ENCODE results near the gene NEK9.

Gene NEK9

DNA sequence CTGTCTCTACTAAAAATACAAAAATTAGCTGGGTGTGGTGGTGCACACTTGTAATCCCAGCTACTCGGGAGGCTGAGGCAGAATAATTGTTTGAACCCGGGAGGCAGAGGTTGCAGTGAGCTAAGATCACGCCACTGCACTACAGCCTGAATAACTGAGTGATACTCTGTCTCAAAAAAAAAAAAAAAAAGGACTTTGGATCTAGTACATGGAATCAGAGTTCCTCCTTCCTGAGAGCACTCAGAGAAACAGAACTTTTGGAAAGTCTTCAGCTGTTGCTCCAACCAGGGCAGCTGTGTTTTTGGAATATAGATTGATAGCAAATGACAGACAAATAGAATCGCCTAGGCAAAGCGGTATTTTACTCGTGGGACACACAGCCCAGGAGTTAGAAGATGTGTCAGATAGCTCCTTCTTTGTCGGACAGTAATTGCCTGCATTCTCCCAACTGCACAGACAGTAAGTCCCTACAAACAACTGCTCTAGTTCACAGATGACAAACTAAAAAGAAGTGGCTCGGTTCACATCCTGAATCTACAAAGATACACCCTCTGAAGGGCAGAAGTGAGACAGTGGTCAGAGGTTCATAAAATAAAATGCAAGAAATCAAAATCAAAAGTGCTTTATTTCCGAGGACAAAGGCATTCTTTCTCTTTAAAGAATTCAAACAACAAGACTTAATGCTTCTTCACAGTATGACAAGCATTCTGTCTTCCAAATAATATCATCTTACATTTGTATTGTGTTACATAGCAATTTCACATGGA is 17.1 kb upstream of the NEK9 start:
- TF ChIP-seq, protein P1, sequence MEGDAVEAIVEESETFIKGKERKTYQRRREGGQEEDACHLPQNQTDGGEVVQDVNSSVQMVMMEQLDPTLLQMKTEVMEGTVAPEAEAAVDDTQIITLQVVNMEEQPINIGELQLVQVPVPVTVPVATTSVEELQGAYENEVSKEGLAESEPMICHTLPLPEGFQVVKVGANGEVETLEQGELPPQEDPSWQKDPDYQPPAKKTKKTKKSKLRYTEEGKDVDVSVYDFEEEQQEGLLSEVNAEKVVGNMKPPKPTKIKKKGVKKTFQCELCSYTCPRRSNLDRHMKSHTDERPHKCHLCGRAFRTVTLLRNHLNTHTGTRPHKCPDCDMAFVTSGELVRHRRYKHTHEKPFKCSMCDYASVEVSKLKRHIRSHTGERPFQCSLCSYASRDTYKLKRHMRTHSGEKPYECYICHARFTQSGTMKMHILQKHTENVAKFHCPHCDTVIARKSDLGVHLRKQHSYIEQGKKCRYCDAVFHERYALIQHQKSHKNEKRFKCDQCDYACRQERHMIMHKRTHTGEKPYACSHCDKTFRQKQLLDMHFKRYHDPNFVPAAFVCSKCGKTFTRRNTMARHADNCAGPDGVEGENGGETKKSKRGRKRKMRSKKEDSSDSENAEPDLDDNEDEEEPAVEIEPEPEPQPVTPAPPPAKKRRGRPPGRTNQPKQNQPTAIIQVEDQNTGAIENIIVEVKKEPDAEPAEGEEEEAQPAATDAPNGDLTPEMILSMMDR (IDR thresholded peaks at IDR 0.05; ENCODE audit: low read depth, low read length) = no peak
- no peak overlapping the region for H3K4me3 ChIP-seq (ENCODE audit: low read depth, low read length)

DNA sequence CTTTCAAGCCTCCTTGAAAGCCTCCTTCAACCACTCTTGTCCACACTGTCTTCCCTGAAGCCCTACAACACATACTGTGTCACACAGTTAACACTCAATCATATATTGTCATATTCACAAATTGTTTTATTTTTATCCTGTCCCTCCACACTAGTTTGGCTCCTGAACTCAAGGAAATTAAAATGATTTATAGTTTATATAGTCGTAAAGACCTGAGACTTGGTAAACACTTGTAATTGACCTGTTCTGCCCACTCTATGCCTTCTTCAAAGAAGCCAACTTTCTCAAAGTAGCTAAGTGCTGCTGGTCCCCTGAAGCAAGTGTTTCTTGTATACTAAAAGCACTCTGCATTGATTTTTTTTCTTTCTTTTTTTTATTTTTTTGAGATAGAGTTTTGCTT is 15.6 kb upstream of the NEK9 start:
- no peak overlapping the region for H3K4me3 ChIP-seq (ENCODE audit: low read depth, low read length)
- TF ChIP-seq, protein P1 (IDR thresholded peaks at IDR 0.05; ENCODE audit: low read depth, low read length) = no peak

DNA sequence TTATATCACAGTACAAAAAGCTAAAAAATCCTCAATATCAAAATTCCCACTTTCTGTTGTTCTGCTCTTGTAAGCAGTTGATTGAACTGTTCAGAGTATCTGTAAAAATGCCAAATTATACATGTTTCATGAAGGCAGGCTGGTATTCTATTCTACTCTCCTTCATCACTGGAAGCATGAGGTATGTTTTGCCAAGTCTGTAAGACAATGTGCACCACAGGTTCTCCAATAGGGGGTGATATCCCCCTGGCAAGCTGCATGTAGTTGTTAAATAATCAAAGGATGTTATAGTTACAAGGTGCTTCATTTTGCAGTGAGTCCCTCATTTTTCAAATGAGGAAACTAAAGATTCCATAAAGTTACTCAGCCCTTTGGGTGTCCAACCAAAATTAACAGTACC is 15.1 kb upstream of the NEK9 start:
- TF ChIP-seq, protein P1 (IDR thresholded peaks at IDR 0.05; ENCODE audit: low read depth, low read length) = peak; percentile 30; the same call in 1 of the 2 replicates
- no peak overlapping the region for H3K4me3 ChIP-seq (ENCODE audit: low read depth, low read length)

DNA sequence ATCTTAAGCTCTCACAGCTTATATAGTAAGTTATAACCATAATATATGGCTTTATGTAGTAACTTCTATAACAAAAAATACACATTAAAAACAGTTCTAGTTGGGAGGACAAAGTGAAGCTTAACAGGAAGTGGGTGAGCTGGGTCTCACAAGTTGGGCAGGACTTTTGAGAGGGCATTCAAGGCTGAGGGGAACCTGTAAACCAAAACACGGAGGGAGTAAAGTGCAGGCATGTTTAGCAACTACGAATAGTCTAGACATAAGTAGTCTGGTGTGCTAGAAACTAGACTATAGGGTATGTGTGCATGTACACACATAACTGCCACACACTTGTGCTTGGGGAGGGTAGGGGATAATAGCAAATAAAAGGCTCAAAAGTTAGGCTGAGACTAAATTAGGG is 14.2 kb upstream of the NEK9 start:
- TF ChIP-seq, protein P1 (IDR thresholded peaks at IDR 0.05; ENCODE audit: low read depth, low read length) = no peak
- H3K4me3 ChIP-seq (ENCODE audit: low read depth, low read length) = no peak overlapping the region

DNA sequence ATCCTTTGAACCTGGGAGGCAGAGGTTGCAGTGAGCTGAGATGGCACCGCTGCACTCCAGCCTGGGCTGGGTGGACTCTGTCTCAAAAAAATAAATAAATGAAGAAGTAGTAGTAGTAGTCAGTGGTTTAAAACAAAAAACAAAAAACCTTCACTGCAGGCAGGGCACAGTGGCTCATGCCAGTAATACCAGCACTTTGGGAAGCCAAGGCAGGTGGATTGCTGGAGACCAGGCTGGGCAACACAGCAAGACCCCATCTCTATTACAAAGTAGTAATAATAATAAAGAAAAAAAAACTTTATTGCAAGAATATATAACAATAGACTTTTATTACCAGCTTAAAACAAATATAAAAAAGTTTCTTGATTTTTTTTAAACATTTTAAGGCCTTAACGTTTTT is 13.8 kb upstream of the NEK9 start:
- no peak overlapping the region for H3K4me3 ChIP-seq (ENCODE audit: low read depth, low read length)
- TF ChIP-seq, protein P1 (IDR thresholded peaks at IDR 0.05; ENCODE audit: low read depth, low read length) = no peak

DNA sequence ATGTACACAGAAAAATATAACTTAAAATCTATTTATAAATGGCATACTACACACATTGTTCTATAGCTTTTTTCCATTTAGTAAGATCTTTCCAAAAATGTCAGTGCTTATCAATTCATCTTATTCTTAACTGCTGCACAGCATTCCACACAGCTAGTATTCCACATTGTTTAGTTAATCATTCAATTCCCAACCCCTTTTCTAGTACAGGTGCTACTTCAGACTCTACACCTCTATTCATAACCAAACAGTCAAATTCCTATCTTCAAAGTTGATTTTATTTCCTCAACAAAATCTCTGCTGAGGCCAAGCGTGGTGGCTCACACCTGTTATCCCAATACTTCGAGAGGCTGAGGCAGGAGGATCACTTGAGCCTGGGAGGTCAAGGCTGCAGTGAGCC is 12.3 kb upstream of the NEK9 start:
- no peak overlapping the region for H3K4me3 ChIP-seq (ENCODE audit: low read depth, low read length)
- TF ChIP-seq, protein P1 (IDR thresholded peaks at IDR 0.05; ENCODE audit: low read depth, low read length) = no peak

DNA sequence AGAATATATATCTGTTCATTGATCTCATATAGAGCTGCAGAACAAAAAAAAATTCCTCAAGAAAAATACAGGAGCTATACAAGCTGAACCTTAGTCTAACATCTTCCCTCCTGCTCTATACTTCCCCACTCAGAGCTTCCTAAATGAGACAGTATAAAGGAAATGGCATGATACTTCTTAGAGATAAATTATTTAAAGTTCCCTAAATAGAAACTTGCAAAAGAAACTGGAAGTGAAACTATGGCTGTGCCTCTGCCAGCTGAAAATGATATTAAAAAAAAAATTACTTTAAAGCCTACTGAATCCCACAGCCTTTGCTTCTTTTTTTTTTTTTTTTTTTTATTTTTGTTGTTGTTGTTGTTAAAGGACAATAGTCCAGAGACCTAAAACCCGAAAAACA is 11.6 kb upstream of the NEK9 start:
- TF ChIP-seq, protein P1 (IDR thresholded peaks at IDR 0.05; ENCODE audit: low read depth, low read length) = no peak
- H3K4me3 ChIP-seq (ENCODE audit: low read depth, low read length) = no peak overlapping the region

Measured in WI38 (cell line).